AG04450 (cell line): Measurements from ENCODE around the gene DCDC2. TPM values are rescaled to one million over a fixed set of nuclear protein-coding genes. Genes with fewer than 3 reads are reported as not detected.

Source experiments
- CTCF ChIA-PET: fragments of 300-600, 350-600 bp; formaldehyde crosslinking; extraction: SDS; loops from one replicate; lab custom pipeline; 2022; ENCODE audit warnings: antibody characterized with exemption, inconsistent platforms; lab: Charles Lee
- POLR2A ChIA-PET: fragments of 350-600 bp; formaldehyde crosslinking; extraction: SDS; loops from one replicate; lab custom pipeline; 2021; ENCODE audit warnings: antibody characterized with exemption, inconsistent platforms; lab: Yijun Ruan, JAX
- DNase-seq: peaks from one replicate; pipeline ENCODE4 v3.0.0-alpha.2; 2011; ENCODE audit warnings: low read depth, low spot score
- H3K27ac ChIP-seq: one replicate; pipeline ENCODE4 v1.5.1; 2012; ENCODE audit warnings: low read depth, low read length, control low read depth
- H3K27me3 ChIP-seq: one replicate; pipeline ENCODE4 v1.6.0; 2012; ENCODE audit warnings: low read length; ENCODE audit not compliant: control insufficient read depth, insufficient read depth
- H3K4me3 ChIP-seq: 2 replicates; pipeline ENCODE4 v1.5.1; 2011; ENCODE audit warnings: mild to moderate bottlenecking, low read depth, low read length, control low read depth
- H3K9me3 ChIP-seq: 2 replicates; pipeline ENCODE4 v1.5.1; 2012; ENCODE audit warnings: low read length; ENCODE audit not compliant: control insufficient read depth, insufficient read depth
- CTCF ChIP-seq: IDR thresholded peaks from 2 replicates; pipeline ENCODE4 v1.5.1; 2011; ENCODE audit warnings: low read depth, low read length, control low read depth, inconsistent platforms
- polyA plus RNA-seq: library from polyadenylated mRNA; depleted of rRNA; stranded (reverse); fragments of >200 nt; gene quantifications from 2 replicates; pipeline ENCODE4 v1.2.3, GENCODE V29; 2011

DCDC2 gene
- polyA plus RNA-seq, 1 experiment = 0.02 TPM

GRCh38 chr6:24152014-24152413, 205.8 kb downstream of the DCDC2 start:
- Histone ChIP-seq H3K9me3 (peaks cover 18% of the 10 kb centered on the region), H3K27me3 (no peaks in the 10 kb centered on the region), H3K27ac (no peak overlapping the region), H3K4me3 (no peak overlapping the region)
- ChIA-PET CTCF (no interaction called here), POLR2A (no interaction called here)
- TF ChIP-seq CTCF = no peak
- DNase-seq = no peak

- CTCF ChIA-PET = no interaction called here
- Histone ChIP-seq H3K9me3 (peaks cover 17% of the 10 kb centered on the region), H3K27ac (no peak overlapping the region), H3K27me3 (no peaks in the 10 kb centered on the region), H3K4me3 (no peak overlapping the region)
- POLR2A ChIA-PET = no interaction called here
- no peak for TF ChIP-seq CTCF
- DNase-seq = no peak
Measured at GRCh38 chr6:24149836-24150235, 208.0 kb downstream of the DCDC2 start.

GRCh38 chr6:24149296-24149695, 208.6 kb downstream of the DCDC2 start:
- no peak for DNase-seq
- TF ChIP-seq CTCF = no peak
- POLR2A ChIA-PET = no interaction called here
- Histone ChIP-seq H3K9me3 (peaks cover 17% of the 10 kb centered on the region), H3K4me3 (no peak overlapping the region), H3K27ac (no peak overlapping the region), H3K27me3 (no peaks in the 10 kb centered on the region)
- CTCF ChIA-PET = no interaction called here

- Histone ChIP-seq H3K27me3 (no peaks in the 10 kb centered on the region), H3K9me3 (peaks cover 17% of the 10 kb centered on the region), H3K4me3 (no peak overlapping the region), H3K27ac (no peak overlapping the region)
- CTCF ChIA-PET = no interaction called here
- POLR2A ChIA-PET = no interaction called here
- TF ChIP-seq CTCF = no peak
- no peak for DNase-seq
Measured at GRCh38 chr6:24148684-24149083, 209.2 kb downstream of the DCDC2 start.

- H3K4me3 ChIP-seq = no peak overlapping the region
- no peak for TF ChIP-seq CTCF
- POLR2A ChIA-PET = no interaction called here
- DNase-seq = no peak
- CTCF ChIA-PET = interaction anchor here (1.1 kb wide), 1 partner anchor 21 kb away, joined by 5 read pairs; no protein-coding TSS in a partner anchor
- peaks cover 13% of the 10 kb centered on the region for H3K9me3 ChIP-seq
- no peak overlapping the region for H3K27ac ChIP-seq
- H3K27me3 ChIP-seq = no peaks in the 10 kb centered on the region
Measured at GRCh38 chr6:24148154-24148570, 209.7 kb downstream of the DCDC2 start.
